GM18861 (cell line): Measurements from ENCODE around the gene OXCT1.

Experiments
- ATAC-seq: cut with Tn5 transposase; IDR thresholded peaks from one replicate; pipeline ENCODE4 v1.9.1; 2021; ENCODE audit not compliant: unreplicated experiment

The OXCT1 gene

DNA sequence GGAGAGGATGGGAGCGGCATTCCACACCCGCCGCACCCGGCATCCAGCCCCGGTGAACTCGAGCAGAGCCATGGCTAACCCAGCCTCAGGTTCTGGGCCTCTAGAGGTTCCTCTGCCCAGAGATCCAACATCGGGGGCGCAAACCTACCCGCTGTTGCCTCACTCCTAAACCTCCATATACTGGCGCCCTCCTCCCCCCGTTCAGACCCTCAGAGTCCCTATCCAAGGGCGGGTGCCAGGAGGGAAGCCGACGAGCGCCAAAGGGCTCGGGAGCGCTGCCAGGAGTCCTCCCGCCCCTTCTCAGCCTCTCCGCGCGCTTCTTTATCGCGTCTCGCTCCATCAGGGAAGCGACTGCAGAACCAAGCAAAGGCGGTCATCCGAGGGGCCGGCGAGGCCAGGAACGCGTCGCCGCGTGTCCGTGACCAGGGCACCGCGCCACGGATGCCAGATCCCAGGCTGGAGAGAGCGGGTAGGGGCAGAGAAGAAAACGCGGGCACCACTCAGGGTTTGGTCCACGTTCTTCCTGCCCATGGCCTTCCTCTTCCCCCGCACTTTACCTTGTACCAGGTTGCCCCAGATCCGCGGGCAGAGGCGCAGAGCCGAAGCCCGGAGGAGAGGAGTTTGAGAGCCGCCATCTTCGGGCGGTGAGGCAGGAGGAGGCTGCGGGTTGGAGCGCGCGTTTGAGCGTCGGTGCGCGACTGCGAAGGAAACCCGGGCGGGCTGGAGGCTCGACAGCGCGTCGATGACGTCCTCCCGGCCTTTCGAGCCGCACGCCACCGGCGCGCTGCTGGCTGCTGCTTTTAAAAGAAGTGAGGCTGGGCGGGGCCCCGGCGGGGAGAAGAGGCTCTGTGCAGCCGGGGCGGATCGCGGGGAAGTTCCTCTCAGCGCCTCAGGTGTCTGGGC lies at the start of gene OXCT1:
Gene OXCT1, minus strand, starts transcription at position 702 of the 903 bp plus-strand sequence. Its CDS starts 67 bp downstream, at position 635.
- ATAC-seq: peak; percentile 91

DNA sequence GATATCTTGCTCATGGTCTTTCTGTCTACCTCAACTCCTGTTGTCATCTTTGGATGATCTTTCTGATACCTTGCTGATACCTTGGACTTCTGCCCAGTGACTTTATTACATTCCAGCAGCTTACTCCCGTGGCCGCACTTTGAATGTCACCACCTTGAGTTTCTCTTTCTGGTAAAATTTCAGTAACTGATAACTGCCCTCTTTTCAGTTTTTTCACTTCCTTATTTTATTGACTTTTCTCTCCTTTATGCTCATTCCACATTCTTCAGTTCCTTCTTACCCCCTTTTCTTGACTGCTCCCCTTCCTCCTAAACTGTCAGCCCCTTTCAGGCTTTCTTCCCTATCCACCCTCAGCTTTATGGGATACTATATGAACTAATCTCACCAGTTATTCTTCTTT lies 47.9 kb upstream of the OXCT1 start:
- peak; percentile 30 for ATAC-seq

DNA sequence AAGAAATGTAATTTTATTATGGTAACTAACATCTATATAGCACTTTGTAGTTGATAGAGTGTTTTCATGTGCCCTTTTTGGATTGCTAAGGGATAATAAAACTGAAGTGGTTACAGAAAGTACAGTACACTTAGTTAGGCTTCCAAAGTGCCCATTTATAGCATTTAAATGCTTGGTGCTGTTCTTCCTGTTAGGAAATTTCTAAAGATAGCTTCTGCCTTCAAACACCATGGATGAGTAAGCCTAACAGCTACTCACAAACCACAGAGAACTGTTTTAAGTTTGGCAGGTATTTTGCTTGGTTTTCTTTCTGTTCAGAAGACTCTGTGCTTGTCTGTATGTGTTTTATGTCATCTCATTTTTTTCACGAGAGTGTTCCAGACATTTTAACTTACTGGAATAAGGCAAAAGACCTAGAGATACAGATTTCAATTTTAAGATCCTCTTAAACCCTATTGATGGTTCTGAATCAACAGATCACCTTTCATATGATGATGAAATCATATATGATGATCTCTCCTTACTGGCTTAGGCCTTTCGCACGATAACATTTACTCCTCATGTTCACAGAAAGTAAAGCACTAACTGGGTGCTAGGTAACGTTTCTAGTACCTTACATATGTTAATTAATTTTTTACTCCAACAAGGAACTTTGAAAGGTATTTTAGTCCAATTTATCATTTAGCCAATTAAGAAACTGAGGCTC lies 38.3 kb upstream of the OXCT1 start:
- ATAC-seq: no peak

DNA sequence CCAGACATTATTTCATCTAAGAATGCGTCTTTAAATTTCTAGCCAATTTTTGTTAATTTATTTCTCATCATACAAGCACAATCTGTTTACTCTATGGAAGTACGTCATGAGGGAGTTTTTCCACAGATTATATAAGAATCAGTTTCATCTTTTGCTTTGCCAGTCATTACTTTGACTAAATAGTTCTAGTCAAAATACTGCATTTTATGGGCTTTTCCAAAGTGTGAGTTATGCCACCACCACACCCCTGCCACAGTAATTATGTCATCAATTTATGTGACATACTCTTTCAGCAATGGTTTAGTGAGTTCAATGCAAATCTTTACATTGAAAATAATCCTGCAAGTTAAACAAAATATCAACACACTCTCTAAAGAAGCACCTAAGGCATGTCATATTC lies 35.9 kb upstream of the OXCT1 start:
- ATAC-seq: no peak

DNA sequence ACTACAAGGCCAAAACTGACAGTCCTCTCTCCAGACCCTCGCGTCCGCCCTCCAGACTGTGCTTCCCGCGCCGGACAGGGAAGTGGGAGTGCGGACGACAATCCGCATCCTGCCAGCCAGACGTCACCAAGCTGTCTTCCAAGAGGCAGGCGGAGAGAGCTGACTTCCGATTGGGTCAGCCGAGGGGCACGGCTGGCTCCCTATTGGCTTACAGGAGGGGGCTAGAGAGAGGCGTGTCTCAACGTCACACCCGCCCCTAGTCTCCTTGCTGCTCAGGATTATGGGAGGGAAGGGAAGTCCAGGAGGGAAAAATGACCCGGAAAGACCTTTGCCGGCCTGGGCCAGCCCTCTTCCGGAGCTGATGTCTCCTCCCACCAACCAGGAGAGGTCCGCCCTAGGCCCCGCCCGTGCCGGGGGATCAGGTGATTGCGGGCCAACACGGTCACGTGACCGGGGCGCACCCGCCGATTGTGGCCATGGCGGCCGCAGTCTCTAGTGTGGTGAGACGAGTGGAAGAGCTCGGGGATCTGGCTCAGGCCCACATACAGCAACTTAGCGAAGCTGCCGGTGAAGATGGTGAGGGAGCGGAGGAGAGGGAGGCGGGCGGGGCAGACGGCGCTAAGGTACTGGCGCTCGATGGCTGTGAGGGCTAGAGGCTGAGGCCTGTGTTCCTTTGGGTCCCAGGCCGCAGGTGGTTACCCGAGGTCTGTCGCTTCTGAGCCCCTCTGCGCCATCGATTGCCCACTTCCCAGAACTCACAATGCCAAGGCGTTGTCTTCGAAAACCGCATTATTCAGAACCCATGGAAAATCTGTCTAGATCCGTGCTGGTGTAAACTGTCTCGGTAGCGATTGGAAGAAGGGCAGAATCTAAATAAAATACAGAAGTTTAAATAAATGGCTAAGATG lies 33.9 kb upstream of the OXCT1 start, which contains the start of gene RIMOC1:
Gene RIMOC1, plus strand, starts transcription at position 453 of the 908 bp plus-strand sequence. Its CDS starts 24 bp downstream, at position 477.
- ATAC-seq: peak; percentile 98

DNA sequence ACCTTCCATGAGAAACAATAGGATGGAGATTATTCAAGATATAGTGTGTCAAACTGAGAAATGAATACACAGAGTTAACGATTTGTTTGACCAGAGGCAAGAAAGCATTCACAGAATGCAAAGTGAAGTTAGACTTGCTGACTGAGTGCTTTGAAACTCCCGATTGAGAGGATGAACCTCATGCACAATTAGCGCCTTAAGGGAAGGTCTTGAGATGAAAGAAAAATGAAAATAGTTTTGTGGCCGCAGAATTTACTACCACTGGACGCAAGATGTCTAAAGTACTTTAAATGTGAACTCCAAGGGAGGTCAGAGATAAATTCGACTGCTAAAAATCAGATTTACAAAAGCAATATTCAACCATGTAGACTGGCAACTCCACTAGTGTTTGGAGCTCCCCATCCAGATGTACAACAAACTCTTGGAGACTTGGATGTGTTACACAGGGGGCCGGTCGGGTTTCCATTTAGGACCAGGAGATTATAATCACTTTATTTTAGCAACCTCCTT lies 33.2 kb upstream of the OXCT1 start:
- no peak for ATAC-seq

DNA sequence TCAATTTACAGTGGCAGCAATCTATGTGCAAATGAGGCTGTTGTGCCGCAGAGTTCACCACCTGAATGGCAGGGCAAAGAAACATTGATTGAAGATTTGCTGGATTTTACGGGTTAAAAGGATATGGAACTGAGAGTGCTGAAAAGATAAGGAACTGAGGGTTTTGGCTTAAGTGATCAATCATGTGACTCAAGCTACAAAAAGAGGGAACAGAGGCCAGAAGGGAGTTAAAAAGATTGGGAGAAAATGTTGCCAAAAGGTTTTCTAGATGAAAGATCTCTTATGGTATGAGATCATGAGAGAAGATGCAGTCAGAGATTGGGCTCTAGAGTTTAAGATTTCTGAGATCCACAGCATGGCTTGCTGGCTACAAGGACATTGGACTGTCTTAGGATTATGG lies 26.0 kb upstream of the OXCT1 start:
- no peak for ATAC-seq

DNA sequence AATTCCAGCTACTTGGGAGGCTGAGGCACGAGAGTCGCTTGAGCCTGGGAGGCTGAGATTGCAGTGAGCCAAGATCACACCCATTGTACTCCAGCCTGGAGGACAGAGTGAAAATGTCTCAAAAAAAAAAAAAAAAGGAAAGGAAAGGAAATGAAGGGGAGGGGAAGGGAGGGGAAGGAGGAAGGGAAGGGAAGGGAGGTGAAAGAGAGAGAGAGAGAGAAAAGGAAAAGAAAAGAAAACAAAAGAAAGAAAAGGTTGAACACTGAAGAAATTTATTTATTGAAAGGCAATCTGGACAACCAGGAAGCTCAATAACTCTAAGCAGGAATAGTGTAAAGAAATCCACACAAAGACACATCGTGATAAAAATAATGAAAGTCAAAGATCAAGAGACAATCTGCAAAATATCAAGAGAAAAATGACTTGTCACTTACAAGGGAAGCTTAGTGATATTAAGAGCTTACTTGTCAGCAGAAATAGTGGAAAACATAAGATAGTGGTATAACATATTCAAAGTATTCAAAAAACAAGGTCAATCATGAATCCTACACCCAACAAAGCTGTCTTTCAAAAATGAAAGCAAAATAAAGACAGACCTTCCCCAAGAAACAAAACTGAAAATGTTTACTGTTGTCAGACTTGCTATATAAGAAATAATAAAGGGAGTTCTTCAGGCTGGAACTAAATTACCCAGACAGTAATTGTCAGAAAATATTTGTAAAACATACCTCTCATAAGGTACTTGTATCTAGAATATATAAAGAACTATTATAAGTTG lies 23.0 kb upstream of the OXCT1 start:
- ATAC-seq: peak; percentile 45

DNA sequence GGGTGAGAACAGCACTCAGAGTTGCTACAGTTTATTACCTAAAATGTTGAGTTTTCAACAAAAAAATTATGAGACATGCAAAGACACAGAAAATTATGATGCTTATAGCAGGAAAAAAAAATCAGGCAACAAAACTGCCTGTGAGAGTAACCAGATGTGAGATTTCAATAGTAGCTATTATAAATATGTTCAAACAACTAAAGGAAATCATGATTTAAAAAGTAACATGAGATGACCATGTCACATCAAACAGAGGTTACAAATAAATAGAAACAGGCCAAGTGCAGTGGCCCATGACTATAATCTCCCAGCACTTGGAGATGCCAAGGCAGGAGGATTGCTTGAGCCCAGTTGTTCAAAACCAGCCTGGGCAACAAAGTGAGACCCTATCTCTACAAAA lies 21.8 kb upstream of the OXCT1 start:
- ATAC-seq: no peak

DNA sequence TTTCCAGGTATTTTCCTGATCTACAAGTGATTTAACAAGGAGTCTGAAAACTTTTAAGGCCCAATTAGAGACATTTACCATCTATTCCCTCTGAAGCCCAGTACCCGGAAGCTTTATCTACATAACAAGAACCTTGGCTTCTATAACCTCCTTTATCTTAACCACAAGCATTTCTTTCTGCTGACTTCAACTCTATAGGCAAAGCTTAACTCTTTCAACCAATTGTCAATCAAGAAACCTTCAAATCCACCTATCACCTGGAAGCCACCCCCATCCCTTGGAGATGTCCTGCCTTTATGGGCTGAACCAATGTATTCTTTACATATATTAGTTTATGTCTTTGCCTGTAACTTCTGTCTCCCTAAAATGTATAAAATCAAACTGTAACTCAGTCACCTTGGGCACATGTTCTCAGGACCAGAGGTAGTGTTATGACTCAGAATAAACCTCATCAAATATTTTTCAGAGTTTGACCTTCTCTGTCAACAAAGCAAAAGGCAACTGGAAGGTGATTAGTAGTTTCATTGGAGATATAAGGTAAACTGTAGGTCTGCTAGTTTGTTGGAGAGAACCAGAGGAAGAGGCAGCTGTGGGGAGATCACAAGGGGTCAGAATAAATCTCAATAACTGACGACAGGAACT lies 21.0 kb upstream of the OXCT1 start:
- ATAC-seq: peak; percentile 58

DNA sequence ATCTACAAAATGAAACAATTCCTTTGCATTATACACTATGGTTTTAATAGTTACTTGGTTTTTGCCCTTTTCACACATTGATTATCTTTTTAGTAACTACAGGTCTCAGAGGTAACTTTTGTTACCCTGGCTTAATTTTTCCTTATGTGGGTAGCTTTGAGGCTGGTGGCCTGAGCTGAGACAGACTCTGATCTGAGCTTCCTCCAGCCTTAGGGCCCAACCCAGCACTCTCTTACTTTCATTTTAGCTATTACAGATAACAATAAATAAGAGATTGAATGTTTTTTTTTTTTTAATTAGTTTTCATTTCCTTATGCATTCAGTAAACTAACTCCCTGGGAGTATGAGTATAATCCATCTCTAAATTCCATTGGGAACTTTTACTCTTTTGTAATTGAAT lies 15.1 kb upstream of the OXCT1 start:
- no peak for ATAC-seq

DNA sequence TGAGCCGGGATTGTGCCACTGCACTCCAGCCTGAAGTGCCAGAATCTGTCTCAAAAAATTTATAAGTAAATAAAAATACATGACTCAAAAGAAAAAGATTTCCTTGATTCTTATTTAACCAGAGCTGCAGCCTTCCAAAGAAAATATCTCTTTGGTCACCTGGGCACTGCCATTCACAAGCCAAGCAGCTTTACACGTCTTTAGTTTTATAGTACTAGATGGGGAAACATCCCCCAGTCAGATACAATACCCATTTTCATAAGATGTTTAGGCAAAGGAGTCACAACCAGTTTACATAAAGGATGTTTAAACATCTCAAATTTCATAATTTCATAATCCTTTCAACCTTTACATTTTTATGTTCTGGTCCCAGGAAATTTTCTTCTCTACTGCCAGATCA lies 13.7 kb upstream of the OXCT1 start:
- ATAC-seq: no peak

DNA sequence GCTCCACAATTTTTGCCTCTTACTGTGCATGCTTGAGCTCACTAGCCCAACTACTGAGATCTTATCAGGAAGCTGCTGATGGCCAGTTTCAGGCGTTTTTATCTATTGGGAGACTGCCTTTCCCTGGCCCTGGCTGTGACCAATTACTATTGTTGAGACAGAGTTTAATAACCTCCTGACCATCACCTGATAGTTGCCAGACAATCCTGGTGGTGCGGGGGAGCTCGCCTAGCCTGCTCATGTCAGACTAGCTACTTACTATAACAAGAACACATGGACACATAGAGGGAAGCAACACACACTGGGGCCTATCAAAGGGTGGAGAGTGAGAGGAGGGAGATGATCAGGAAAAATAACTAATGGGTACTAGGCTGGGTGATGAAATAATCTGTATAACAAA lies 13.0 kb upstream of the OXCT1 start:
- ATAC-seq: no peak

DNA sequence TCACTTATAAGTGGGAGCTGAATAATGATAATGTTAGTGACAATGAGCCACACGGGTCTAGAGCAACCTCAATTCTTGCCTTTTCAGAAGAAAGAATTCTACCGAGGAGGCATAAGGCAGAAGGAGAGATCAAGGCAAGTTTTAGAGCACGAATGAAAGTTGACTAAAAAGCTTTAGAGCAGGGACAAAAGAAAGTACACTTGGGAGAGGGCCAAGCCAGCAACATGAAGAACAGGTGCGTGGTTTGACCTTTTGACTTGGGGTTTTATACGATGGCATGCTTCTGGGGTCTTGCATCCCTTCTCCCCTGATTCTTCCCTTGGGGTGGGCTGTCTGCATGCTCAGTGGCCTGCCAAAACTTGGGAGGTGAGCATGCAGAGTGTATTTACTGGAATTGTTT lies 12.5 kb upstream of the OXCT1 start:
- no peak for ATAC-seq

DNA sequence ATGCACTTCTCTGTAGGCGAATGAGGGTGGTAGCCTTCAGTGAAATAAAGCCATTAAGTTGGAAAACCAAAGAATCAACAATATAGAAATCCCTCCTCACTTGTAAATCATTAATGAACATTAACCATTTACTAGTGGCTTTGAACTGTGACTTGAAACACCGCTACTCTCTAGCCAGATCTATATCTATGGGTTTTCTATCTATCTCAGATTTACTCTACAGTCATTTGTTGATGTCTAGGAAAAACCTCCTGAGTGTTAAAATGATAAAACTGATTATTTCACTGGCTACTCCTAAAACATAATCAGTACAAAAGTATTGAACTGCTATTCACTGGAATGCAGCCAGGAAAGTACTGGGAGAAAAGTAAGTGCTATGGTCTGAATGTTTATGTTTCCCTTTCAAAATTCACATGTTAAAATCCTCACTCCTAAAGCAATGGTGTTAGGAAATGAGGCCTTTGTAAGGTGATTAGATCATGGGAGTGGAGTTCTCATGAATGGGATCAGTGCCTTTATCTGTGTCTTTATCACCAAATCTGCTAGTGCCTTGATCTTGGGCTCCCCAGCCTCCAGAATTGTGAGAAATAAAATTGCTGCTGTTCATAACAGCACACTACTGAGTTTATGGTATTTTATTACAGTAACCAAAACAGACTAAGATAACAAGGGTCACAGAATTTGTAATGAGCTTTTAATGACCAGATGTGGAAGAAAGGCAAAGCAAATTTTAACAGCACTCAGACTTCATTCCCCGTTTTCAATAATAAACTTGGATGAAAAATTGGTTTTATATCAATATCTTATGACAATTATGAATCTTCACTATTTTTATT lies 8.6 kb upstream of the OXCT1 start:
- peak; percentile 74 for ATAC-seq

DNA sequence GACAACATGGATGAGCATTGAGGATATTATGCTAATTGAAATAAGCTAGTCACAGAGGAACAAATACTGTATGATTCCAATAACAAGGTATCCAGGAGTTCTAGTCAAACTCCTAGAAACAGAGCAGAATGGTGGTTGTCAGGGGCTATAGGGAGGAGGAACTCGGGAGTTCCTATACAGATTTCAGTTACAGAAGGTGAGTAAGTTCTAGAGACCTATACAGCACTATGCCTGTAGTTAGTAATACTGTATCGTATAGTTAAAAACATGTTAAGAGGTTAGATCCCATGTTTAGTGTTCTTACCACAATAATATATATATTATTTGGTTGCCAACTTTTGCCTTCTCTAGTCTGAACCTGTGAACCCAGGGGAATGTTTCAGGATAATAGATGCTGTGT lies 7.9 kb upstream of the OXCT1 start:
- peak; percentile 32 for ATAC-seq

DNA sequence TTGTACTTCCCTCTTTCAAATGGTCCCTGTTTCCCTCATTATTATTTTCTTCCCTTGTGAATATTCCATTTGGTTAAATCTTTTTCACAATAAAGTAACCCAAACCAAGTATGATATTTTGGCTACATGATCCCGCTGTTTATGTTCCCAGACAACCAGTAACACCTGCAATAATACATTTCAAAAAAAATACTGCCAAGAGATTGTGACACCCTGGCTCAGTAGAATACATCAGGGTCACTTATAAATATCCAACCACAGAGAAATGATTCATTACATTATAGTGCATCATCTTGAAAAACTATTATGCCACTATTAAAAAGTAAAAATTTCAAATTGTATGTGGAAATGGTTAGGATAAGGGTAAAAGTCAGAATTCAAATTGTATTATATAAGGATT lies 7.2 kb upstream of the OXCT1 start:
- no peak for ATAC-seq

DNA sequence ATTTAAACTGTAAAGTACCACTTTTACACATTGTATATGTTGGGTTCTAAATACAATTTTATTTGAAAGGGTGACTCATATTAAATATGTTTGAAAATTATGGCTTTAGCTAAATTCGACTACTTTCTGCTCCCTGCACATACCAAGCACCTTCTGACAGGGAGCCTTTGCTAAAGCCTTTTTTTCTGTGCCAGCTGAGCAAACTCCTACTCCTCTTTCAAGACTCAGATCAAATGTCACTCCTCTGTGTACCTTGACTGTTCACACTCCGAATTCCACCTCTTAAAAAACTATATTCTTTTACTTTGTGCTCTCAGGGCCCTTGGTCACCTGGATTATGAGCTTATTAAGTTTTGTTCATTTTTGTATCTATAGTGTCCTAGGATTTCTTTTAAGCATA lies 6.5 kb upstream of the OXCT1 start:
- no peak for ATAC-seq

DNA sequence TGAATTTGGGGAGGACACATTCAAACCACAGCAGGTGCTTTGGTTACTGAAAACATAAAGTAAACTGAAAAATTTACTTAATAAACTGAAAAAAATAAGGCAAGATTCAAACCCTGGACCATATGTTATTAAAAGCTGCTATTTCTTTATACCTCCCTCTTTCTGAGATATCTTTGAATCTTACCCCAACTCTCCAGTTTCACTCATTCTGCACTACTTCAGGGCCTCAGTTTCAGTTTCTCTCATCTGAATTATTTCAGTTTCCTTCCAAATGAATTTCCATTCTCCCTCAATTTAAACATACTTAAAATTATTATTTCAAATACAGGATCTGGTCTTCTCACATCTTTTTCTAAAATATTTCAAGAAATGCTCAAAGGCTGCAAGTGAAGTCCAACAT lies 4.9 kb upstream of the OXCT1 start:
- no peak for ATAC-seq
